Caco-2 (cell line): Measurements from ENCODE around the gene HMGA1. TPM values are rescaled to one million over a fixed set of nuclear protein-coding genes. Genes with fewer than 3 reads are reported as not detected.

Experiments used
- BruUV-seq: library from RNA; stranded (reverse); fragments of 400-500 nt; replicated peaks from 2 replicates; lab custom pipeline; 2021; lab: Mats Ljungman, UMichigan
- CTCF ChIA-PET: fragments of 300-600 bp; sonication (Branson Sonifier 250); formaldehyde crosslinking; loops from one replicate; lab custom pipeline; 2022; ENCODE audit warnings: antibody characterized with exemption; lab: Charles Lee
- POLR2A ChIA-PET: fragments of 300-600 bp; sonication (Branson Sonifier 250); formaldehyde crosslinking; loops from one replicate; lab custom pipeline; 2022; ENCODE audit warnings: antibody characterized with exemption; lab: Charles Lee
- DNase-seq, 2 experiments: peaks; one replicate each; pipeline versions ENCODE4 v3.0.0 to v3.0.0-alpha.2; 2020 to 2022
- H3K27me3 ChIP-seq: replicated peaks from 2 replicates; pipeline ENCODE4 v1.6.0; 2011; ENCODE audit warnings: low read length; ENCODE audit not compliant: control insufficient read depth, insufficient read depth
- H3K36me3 ChIP-seq: 2 replicates; pipeline ENCODE4 v1.5.1; 2011; ENCODE audit warnings: low read length; ENCODE audit not compliant: control insufficient read depth, insufficient read depth
- H3K4me1 ChIP-seq: fragments of 250-450 bp; sonication (Bioruptor Pico); 2 replicates; pipeline ENCODE4 v1.5.1; 2020; ENCODE audit warnings: mild to moderate bottlenecking
- H3K4me3 ChIP-seq: 2 replicates; pipeline ENCODE4 v1.5.1; 2011; ENCODE audit warnings: low read depth, mild to moderate bottlenecking, control low read depth, low read length
- H3K9me3 ChIP-seq: fragments of 250-450 bp; sonication (Bioruptor Pico); 2 replicates; pipeline ENCODE4 v1.5.1; 2020; ENCODE audit warnings: mild to moderate bottlenecking, moderate library complexity
- H3K27ac Mint-ChIP-seq: one replicate; pipeline ENCODE4 v1.8.0; 2022; ENCODE audit warnings: mixed read lengths; ENCODE audit not compliant: unreplicated experiment
- H3K27me3 Mint-ChIP-seq: one replicate; pipeline ENCODE4 v1.8.0; 2022; ENCODE audit warnings: mixed read lengths; ENCODE audit not compliant: insufficient read depth, unreplicated experiment
- H3K36me3 Mint-ChIP-seq: one replicate; pipeline ENCODE4 v1.8.0; 2022; ENCODE audit warnings: mild to moderate bottlenecking, mixed read lengths; ENCODE audit not compliant: insufficient read depth, unreplicated experiment
- H3K4me1 Mint-ChIP-seq: one replicate; pipeline ENCODE4 v1.8.0; 2022; ENCODE audit warnings: low read depth, mixed read lengths; ENCODE audit not compliant: unreplicated experiment
- H3K4me3 Mint-ChIP-seq: one replicate; pipeline ENCODE4 v1.8.0; 2022; ENCODE audit warnings: mild to moderate bottlenecking, moderate library complexity, mixed read lengths; ENCODE audit not compliant: unreplicated experiment
- H3K9me3 Mint-ChIP-seq: one replicate; pipeline ENCODE4 v1.8.0; 2022; ENCODE audit warnings: mixed read lengths; ENCODE audit not compliant: unreplicated experiment
- CTCF ChIP-seq, 2 experiments: fragments of 200-600 bp in 1 of 2; IDR thresholded peaks; 1 replicate in 1 of 2; 2 replicates in 1 of 2; pipeline versions ENCODE4 v1.5.1 to v1.8.0; 2011 to 2022; ENCODE audit warnings: antibody characterized with exemption in 1 of 2, control low read depth in 1 of 2, inconsistent platforms in 1 of 2, low read depth in 1 of 2, low read length in 1 of 2, mild to moderate bottlenecking in 1 of 2, moderate library complexity in 1 of 2; ENCODE audit not compliant: insufficient read depth in 1 of 2, severe bottlenecking in 1 of 2, unreplicated experiment in 1 of 2
- intact Hi-C: fragments of 100-400 bp; cut with micrococcal nuclease; formaldehyde crosslinking; loops from one replicate; pipeline ENCODE4 v1.10.0; 2022; ENCODE audit not compliant: unreplicated experiment
- total RNA-seq: library from RNA; stranded (reverse); gene quantifications from 2 replicates; pipeline ENCODE4 v1.2.3, GENCODE V29; 2022

HMGA1 gene
- total RNA-seq, 1 experiment from 2014 or later = 301 TPM

DNA sequence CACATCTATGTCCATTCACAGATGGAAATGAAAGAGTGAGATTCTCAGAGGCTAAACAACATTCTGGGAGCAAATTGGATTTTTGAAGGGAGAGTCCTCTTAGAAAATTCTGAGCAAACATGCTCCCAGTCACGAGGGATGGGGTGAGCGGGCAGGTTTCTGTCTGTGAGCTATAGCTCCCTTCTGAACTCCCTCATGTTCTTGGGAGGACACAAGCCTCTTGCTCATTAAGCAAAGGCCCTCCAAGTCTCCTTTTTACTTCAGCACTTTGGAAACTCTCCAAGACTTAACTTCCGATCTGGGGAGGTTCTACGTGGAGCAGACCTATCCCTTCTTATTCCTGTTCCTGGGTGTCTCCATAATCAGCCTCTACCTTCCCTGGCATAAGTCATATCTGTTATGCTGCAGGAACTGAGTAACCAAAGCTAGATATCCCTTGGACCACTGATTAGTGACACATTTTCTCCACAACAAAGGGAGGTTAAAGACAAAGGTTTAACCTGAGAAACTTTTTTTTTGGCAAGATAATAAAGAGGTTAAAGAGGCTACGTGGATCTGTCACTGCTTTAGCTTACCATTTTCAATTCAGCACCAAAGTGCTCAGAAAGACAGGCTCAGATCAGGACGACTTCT lies 45.1 kb downstream of the HMGA1 start:
- CTCF ChIA-PET = no interaction called here
- BruUV-seq = no TSS peak
- peaks cover 8% of the 10 kb centered on the region for H3K4me1 ChIP-seq
- TF ChIP-seq CTCF (IDR thresholded peaks at IDR 0.05; ENCODE audit: insufficient read depth in 1 of 2, low read depth in 1 of 2, low read length in 1 of 2, severe bottlenecking in 1 of 2, unreplicated experiment in 1 of 2) = no peak
- Mint-ChIP-seq H3K4me1 (peaks cover 9% of the 10 kb centered on the region), H3K9me3 (no peaks in the 10 kb centered on the region), H3K27me3 (no peaks in the 10 kb centered on the region), H3K27ac (no peak overlapping the region), H3K4me3 (no peak overlapping the region), H3K36me3 (peaks cover 16% of the 10 kb centered on the region)
- intact Hi-C loops = no loop called here
- H3K36me3 ChIP-seq = no peaks in the 10 kb centered on the region
- DNase-seq = no peak
- POLR2A ChIA-PET = no interaction called here
- H3K27me3 ChIP-seq = no peaks in the 10 kb centered on the region
- H3K4me3 ChIP-seq = no peak overlapping the region
- no peaks in the 10 kb centered on the region for H3K9me3 ChIP-seq

DNA sequence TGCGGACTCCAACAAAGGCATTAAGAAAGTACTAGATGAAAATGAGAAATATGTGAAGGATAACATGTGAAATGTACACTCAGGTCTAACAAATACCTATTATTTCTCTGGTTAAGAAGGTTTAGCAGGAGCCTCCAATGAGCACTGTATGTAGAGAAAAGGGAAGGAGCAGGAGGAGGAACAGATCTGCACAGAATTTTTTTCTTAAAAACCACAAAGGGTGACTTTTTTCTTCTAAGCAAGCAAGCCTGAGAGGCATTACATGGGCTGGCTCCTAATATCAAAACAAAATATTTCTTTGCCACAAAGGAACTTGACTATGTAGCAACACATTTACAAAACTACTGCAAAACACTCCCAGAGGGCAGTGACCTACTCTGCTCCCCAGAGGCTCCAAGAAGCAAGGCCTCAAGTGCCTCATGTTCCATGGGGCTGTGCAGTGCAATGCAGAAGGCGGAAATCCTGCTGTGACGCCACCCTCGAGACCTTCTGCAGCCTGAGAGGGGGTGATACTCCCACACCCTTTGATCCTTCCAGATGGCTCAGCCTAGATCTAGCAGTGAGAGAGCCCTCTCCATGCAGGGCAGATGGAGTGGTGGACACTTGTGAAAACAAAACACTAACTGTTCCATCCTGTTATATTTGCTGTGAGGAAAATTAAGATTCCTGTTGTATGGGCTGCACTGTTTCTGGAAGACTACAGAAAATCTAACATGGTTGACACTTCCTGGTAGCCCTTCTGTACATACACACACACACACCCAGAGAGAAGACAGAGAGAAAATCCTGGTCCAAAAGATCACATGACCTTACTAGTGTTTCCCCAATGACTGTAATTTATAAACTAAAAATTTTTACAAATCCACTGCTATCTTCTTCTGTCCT lies 48.1 kb downstream of the HMGA1 start:
- Mint-ChIP-seq H3K27me3 (no peaks in the 10 kb centered on the region), H3K36me3 (peaks cover 8% of the 10 kb centered on the region), H3K27ac (no peak overlapping the region), H3K9me3 (no peaks in the 10 kb centered on the region), H3K4me3 (no peak overlapping the region), H3K4me1 (no peaks in the 10 kb centered on the region)
- H3K9me3 ChIP-seq = no peaks in the 10 kb centered on the region
- ChIA-PET CTCF (no interaction called here), POLR2A (no interaction called here)
- no peak for TF ChIP-seq CTCF (IDR thresholded peaks at IDR 0.05; ENCODE audit: insufficient read depth in 1 of 2, low read depth in 1 of 2, low read length in 1 of 2, severe bottlenecking in 1 of 2, unreplicated experiment in 1 of 2)
- H3K4me3 ChIP-seq = no peak overlapping the region
- no peaks in the 10 kb centered on the region for H3K27me3 ChIP-seq
- no peak for DNase-seq
- H3K36me3 ChIP-seq = no peaks in the 10 kb centered on the region; the same call in 1 of the 2 replicates
- intact Hi-C loops = no loop called here
- no peaks in the 10 kb centered on the region for H3K4me1 ChIP-seq
- no TSS peak for BruUV-seq

- DNase-seq = no peak
- Mint-ChIP-seq H3K4me3 (no peak overlapping the region), H3K9me3 (no peaks in the 10 kb centered on the region), H3K27me3 (no peaks in the 10 kb centered on the region), H3K27ac (no peak overlapping the region), H3K36me3 (peaks cover 8% of the 10 kb centered on the region), H3K4me1 (no peaks in the 10 kb centered on the region)
- no TSS peak for BruUV-seq
- Histone ChIP-seq H3K9me3 (no peaks in the 10 kb centered on the region), H3K27me3 (no peaks in the 10 kb centered on the region), H3K36me3 (no peaks in the 10 kb centered on the region; the same call in 1 of the 2 replicates), H3K4me3 (no peak overlapping the region), H3K4me1 (no peaks in the 10 kb centered on the region)
- intact Hi-C loops = no loop called here
- TF ChIP-seq CTCF (IDR thresholded peaks at IDR 0.05; ENCODE audit: insufficient read depth in 1 of 2, low read depth in 1 of 2, low read length in 1 of 2, severe bottlenecking in 1 of 2, unreplicated experiment in 1 of 2) = no peak
- CTCF ChIA-PET = no interaction called here
- POLR2A ChIA-PET = no interaction called here
Measured at GRCh38 chr6:34285448-34286164, 48.9 kb downstream of the HMGA1 start.
